Epidermal melanocyte (primary cell): ENCODE data around the gene KDM4B.

Experiments
- DNase-seq: peaks from one replicate; pipeline ENCODE4 v3.0.0; 2011; ENCODE audit warnings: low spot score; ENCODE audit not compliant: insufficient read length

Gene KDM4B

GRCh38 chr19:4984438-4984990 lies 15.6 kb downstream of the KDM4B start:
- DNase-seq, result no peak

GRCh38 chr19:4985551-4985991 lies 16.7 kb downstream of the KDM4B start:
- DNase-seq, result no peak

DNA sequence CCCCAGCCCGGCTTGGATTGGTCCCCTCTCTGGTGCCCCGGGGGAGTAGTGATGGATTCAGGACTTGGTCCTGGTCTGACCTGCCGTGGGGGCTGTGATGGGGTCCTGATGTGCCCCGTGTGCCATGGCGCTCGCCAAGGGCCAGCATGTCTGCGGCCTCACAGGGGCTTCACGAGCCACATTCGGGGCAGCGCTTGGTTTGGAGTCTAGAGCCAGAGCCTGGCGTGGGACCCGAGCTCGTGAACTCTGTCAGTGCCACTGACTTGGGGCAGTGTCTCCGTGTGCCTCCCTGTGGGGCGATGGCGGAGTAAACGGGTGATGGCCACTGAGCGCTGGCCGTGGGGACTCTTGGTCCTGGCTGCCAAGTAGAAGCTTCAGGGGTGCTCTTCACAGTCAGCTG lies 17.1 kb downstream of the KDM4B start:
- no peak for DNase-seq

DNA sequence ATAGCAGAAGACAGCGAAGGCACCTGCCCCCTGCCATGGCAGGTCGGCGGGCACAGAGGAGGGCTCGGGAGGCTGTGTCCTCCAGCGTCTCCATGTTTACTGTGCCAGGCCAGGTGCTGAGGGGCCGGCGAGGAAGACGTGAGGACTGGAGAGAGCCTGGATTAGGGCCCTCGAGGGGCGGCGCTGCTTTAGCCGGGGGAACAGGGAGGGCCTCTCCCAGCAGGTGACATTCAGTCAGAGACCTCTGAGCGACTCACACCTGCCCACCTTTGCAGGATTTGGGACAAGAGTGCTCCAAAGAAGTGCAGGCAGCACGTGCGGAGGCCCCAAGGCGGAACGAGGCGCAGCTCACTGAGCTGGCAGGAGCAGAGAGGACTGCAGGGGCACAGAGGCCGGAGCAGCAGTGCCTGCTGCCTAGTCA lies 17.6 kb downstream of the KDM4B start:
- no peak for DNase-seq

- no peak for DNase-seq
Observed at GRCh38 chr19:4987256-4987655, 18.3 kb downstream of the KDM4B start.

DNA sequence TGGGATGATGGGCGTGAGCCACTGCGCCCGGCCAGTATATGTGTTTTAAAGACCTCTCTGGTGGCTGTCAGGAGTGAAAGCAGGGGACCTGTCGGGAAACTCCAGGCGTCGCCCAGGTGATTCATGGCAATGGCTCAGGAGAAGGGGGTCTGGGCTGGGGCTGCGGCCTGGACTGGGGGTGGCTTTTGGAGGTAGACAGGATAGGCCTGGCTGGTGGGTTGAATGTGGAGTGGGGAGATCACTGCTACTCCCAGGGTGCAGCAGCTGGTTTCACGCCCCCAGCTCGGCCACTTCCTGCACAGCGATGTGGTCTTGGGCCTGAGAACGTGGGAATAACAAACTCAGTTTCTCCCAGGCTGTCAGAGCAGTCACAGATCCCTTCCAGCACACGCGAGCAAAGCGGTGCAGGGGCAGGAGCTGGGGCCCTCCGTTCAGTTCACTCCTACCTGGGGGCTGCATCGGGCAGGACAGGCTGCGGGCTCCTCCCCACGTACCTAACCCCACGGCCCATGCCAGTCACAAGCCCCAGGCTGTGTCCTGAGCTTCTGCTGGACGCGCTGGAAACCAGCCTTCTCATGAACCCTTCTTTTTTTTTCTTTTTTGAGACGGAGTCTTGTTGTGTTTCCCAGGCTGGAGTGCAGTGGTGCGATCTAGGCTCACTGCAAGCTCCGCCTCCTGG lies 18.9 kb downstream of the KDM4B start:
- no peak for DNase-seq

DNA sequence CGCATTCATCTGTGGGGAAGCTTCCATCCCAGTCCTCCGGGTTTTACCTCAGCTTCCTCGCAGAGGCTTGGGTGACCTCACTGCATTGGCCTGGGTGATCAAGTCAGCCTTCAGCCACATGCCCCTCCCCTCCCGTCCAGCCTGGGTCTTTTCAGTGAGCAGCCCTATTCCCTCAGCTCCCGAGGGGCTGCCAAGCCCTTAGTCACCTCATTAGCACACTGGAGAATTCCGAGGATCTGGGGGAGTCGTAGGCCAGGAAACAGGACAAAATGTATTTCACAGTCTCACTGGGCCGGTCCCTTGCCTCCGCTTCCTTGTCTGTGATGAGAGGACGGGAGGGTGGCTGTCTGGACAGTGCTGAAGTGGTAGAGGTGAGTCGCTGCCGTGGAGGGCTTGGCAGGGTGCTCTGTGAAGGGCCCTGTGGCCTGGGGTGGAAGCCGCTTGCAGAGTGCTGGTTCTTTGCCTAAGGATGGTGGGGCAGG lies 19.9 kb downstream of the KDM4B start:
- DNase-seq, result no peak

GRCh38 chr19:4990306-4990705 lies 21.4 kb downstream of the KDM4B start:
- no peak for DNase-seq

- no peak for DNase-seq
Observed at GRCh38 chr19:4991538-4991937, 22.6 kb downstream of the KDM4B start.

- no peak for DNase-seq
Observed at GRCh38 chr19:4991996-4992698, 23.2 kb downstream of the KDM4B start.

DNA sequence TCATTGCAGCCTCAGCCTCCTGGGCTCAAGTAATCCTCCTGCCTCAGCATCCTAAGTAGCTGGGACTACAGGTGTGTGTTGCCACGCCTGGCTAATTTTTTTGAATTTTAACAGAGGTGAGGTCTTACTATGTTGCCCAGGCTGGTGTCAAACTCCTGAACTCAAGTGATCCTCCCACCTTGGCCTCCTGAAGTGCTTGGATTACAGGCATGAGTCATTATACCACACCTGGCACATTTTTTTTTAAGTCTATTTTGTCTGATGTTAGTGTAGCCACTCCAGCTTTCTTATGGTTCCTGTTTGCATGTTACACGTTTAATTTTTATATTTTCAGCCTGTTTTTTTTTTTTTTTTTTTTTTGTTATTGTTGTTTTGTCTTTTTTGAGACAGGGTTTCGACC lies 24.8 kb downstream of the KDM4B start:
- no peak for DNase-seq

DNA sequence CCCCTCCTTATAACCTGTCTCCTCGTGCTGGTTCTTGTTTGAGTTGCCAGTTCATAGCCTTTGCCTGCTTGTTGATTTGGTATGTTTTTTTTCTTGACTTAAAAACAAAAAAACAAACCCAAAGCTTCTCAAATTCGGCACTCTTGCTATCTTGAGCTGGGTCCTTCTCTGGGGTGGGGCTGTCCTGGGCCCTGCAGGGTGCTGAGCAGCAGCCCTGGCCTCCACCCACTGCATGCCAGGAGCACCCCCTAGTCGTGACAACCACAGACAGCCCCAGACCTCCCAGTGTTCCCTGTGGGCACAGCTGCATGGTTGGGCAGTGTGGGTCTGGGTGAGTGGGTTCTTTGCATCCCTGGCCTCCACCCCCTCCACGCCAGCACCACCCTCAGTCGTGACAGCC lies 27.8 kb downstream of the KDM4B start:
- DNase-seq, result no peak

GRCh38 chr19:4997297-4997696 lies 28.4 kb downstream of the KDM4B start:
- DNase-seq, result no peak

GRCh38 chr19:5000120-5000611 lies 31.3 kb downstream of the KDM4B start:
- no peak for DNase-seq

DNA sequence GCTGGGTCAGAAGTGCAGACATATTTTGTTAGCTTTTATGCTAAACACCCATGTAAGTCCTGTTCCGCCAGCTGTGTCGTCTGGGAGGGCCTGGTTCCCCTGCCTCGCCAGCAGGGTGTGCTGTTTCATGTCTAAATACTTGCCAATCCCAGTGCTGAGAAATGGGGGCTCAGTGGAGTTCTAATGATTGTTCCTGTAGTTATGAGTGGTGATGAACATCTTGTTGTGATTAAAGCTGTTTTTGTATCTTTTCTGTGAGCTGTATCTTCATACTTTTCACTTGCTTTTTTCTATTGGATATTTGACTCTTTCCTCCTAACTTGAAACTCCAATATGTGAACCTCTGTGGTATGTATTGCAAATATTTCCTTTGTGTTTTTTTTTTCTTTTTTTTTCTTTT lies 32.7 kb downstream of the KDM4B start:
- peak; percentile 46 for DNase-seq

DNA sequence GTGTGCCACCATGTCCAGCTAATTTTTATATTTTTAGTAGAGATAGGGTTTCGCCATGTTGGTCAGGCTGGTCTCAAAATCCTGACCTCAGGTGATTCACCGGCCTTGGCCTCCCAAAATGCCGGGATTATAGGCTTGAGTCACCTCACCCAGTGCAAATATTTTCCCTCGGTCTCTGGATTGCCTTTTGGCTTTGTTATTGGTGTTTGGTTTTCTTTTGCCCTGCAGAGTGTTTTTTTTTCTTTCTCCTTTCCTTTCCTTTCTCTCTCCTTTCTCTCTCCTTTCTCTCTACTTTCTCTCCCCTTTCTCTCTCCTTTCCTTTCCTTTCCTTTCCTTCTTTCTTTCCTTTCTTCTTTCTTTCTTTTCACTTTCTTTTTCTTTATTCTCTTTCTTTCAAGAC lies 33.2 kb downstream of the KDM4B start:
- no peak for DNase-seq

- no peak for DNase-seq
Observed at GRCh38 chr19:5003781-5004180, 34.9 kb downstream of the KDM4B start.

GRCh38 chr19:5005096-5005495 lies 36.2 kb downstream of the KDM4B start:
- no peak for DNase-seq

- no peak for DNase-seq
Observed at GRCh38 chr19:5006201-5006600, 37.3 kb downstream of the KDM4B start.

DNA sequence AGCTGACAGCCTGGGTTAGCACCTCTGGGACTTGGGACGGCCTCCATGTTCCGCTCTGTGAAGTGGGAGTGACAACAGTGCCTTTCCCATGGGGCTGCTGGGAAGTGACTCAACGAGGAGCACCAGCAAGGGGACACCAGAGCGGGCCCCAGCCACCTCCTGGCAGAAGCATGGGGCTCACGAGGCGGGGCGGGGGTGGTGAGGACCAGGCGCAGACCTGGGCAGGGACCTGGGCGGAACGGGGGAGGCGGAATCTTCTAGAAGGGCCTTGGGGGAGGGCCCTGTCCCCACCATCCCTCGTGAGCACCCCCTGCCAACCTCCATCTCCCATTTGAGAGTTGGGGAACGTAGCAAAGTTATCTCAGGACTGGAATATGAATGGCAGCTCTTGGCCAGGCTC lies 37.9 kb downstream of the KDM4B start:
- no peak for DNase-seq

GRCh38 chr19:5011476-5012238 lies 42.7 kb downstream of the KDM4B start:
- DNase-seq, result no peak
